ENCODE measurements around the gene SMARCAL1. TPM values are rescaled to one million over a fixed set of nuclear protein-coding genes. Genes with fewer than 3 reads are reported as not detected.
A peak's percentile ranks its signal among the peaks of the same experiment; 100 is the strongest.

SMARCAL1 gene
- total and polyA plus RNA-seq, 2 of the 4 experiments (the other 2 are of a cell fraction) = 13.6 to 21.0 TPM

GRCh38 chr2:216502381-216503158 lies 90.3 kb downstream of the SMARCAL1 start:
- H2BK15ac ChIP-seq (ENCODE audit: low read depth, low read length) = no peak overlapping the region
- peaks cover 19% of the 10 kb centered on the region for H3K9me1 ChIP-seq (ENCODE audit: insufficient read depth, low read length)
- H4K91ac ChIP-seq (ENCODE audit: insufficient read depth, low read depth, low read length) = no peak overlapping the region
- H2BK120ac ChIP-seq (ENCODE audit: low read depth, low read length) = no peak overlapping the region
- H2AK9ac ChIP-seq (replicated peaks; ENCODE audit: low read depth, low read length, poor library complexity) = no peak overlapping the region
- ChIA-PET POLR2A (ENCODE audit: unreplicated experiment) (no interaction called here), CTCF (no interaction called here)
- no peak overlapping the region for H3K14ac ChIP-seq (replicated peaks; ENCODE audit: low read depth, low read length)
- no peak overlapping the region for H3K4ac ChIP-seq (ENCODE audit: low read depth, low read length)
- H3K4me2 ChIP-seq (ENCODE audit: low read depth, low read length) = no peak overlapping the region
- no peak overlapping the region for H4K5ac ChIP-seq (ENCODE audit: low read depth, low read length)
- dilution Hi-C loops (cut with HindIII; ENCODE audit: low sequenced_read_pairs, unreplicated experiment) = loop anchor here (25.0 kb wide), 2 partner anchors 160 to 1010 kb away; no protein-coding TSS in a partner anchor
- peaks cover 49% of the 10 kb centered on the region for H3K36me3 ChIP-seq (ENCODE audit: control insufficient read depth, insufficient read depth, low read length)
- no peak overlapping the region for H3K9ac ChIP-seq (ENCODE audit: low read depth, low read length)
- TF ChIP-seq SMC3 (IDR thresholded peaks at IDR 0.05; ENCODE audit: low read depth, low read length) (no peak), ELK1 (IDR thresholded peaks at IDR 0.05; ENCODE audit: borderline replicate concordance, low read depth, low read length) (no peak), CTCF (conservative IDR thresholded peaks at IDR 0.05; ENCODE audit: low read depth, low read length) (no peak), FOS (IDR thresholded peaks at IDR 0.05; ENCODE audit: low read depth, low read length) (no peak), RFX5 (IDR thresholded peaks at IDR 0.05; ENCODE audit: low read depth, low read length) (no peak), CEBPB (IDR thresholded peaks at IDR 0.05; ENCODE audit: low read depth, low read length) (no peak), RCOR1 (IDR thresholded peaks at IDR 0.05; ENCODE audit: insufficient replicate concordance, low read length) (no peak), POLR2A (IDR thresholded peaks at IDR 0.05; ENCODE audit: low read depth, low read length) (no peak), NFE2L2 (IDR thresholded peaks at IDR 0.05; ENCODE audit: low read depth, low read length) (no peak), MAFK (IDR thresholded peaks at IDR 0.05; ENCODE audit: low read depth, low read length) (no peak), RAD21 (IDR thresholded peaks at IDR 0.05; ENCODE audit: low read length) (no peak)
- BruUV-seq (replicated peaks) = no TSS peak
- no peak overlapping the region for H3K18ac ChIP-seq (ENCODE audit: low read depth, low read length)
- intact Hi-C loops (cut with micrococcal nuclease) = no loop called here
- peaks cover 45 to 79% of the 10 kb centered on the region in 2 experiments for H3K79me1 ChIP-seq (ENCODE audit: low read depth in 1 of 2, low read length in 2 of 2)
- WGBS, 2 experiments (ENCODE audit: extremely low coverage in 2 of 2, insufficient read length in 1 of 2) = no CpG with 5 or more reads among the region's 7 CpGs
- H2AK5ac ChIP-seq (ENCODE audit: low read depth, low read length) = no peak overlapping the region
- H3K27ac ChIP-seq (ENCODE audit: insufficient read depth, low read length) = no peak overlapping the region
- peak overlapping the region; percentile 31; the same call in 1 of the 2 replicates for H3K23ac ChIP-seq (ENCODE audit: low read depth, low read length)
- H3K9me3 ChIP-seq (ENCODE audit: control insufficient read depth, insufficient read depth, low read length) = no peaks in the 10 kb centered on the region
- no peak overlapping the region for H2BK5ac ChIP-seq (ENCODE audit: low read depth, low read length, poor library complexity, severe bottlenecking)
- H4K8ac ChIP-seq (ENCODE audit: low read depth in 2 of 2, low read length in 2 of 2) = no peak overlapping the region
- in situ Hi-C loops (cut with MboI; ENCODE audit: low sequenced_read_pairs) = loop anchor here (25.0 kb wide), 1 partner anchor 1010 kb away; no protein-coding TSS in a partner anchor
- H3K4me3 ChIP-seq (ENCODE audit: insufficient read depth, low read depth, low read length) = no peak overlapping the region
- H4K20me1 ChIP-seq (ENCODE audit: insufficient read depth, low read length) = peaks cover 69% of the 10 kb centered on the region
- DNase-seq (no peak), ATAC-seq (ENCODE audit: low read depth) (no peak)
- H3K27me3 ChIP-seq (ENCODE audit: control insufficient read depth, insufficient read depth, low read length) = no peaks in the 10 kb centered on the region
- peaks cover 5% of the 10 kb centered on the region; the same call in 1 of the 2 replicates for H3K4me1 ChIP-seq (ENCODE audit: control insufficient read depth, insufficient read depth, low read length)
- no peak overlapping the region for H2BK20ac ChIP-seq (ENCODE audit: low read depth, low read length)
- no peak overlapping the region for H2AFZ ChIP-seq (replicated peaks; ENCODE audit: low read length, poor library complexity)
- no peak overlapping the region for H3K56ac ChIP-seq (ENCODE audit: extremely low read depth, insufficient read depth, low read length)

All from IMR-90 (cell line).